ENCODE results near the gene BEX5. TPM values are rescaled to one million over a fixed set of nuclear protein-coding genes. Genes with fewer than 3 reads are reported as not detected.
A peak's percentile ranks its signal among the peaks of the same experiment; 100 is the strongest.
"Not testable (repeated sequence)": the region's sequence is repeated elsewhere in the genome, so short reads cannot be mapped to it uniquely, and the experiment has no call there.

BEX5 gene
- total and polyA plus RNA-seq, 2 experiments from 2014 or later, result not detected

DNA sequence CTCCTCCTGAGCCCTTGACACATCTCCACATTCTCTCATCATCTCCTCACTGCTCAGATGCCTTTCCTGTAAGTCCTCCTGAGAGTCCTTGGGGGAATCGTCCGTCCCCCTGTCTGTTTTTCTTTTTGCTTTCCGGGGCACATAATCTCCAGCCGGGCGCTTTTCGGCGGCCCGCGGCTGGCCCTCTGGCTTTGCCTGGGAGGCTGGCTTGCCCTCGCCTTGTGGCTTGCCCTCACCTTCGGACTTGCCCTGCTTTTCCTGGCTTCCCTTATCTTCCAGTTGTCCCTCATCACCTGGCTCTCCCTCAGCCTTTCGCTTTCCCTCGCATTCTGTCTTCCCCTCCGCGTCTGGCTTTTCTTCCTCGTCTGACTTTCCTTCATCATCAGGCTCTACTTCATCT, 14.9 kb downstream of the BEX5 start:
- 6 to 11% methylated on average over 2 to 16 of the region's 16 CpGs for WGBS, 2 experiments (ENCODE audit: low coverage in 1 of 2, low lambda C conversion rate in 2 of 2, missing lambda C conversion rate in 2 of 2)

DNA sequence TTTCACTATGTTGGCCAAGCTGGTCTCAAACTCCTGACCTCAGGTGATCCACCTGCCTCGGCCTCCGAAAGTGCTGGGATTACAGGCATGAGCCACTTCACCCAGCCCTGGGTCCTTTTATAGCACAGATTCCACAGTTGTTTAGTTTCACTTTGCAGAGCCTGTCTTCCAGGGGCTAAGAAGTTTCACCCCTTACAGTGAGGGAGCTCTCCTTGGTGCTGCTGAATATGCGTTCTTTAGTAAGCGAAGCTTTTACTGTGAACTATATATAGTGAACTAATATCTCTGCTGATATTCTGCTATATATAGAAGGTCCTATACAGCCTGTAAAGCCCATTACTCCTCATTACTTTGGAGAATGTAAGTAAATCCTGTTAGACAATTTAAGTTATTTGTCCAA, 17.7 kb downstream of the BEX5 start:
- H2AFZ ChIP-seq, result no peak overlapping the region
- no peak overlapping the region for H3K4me3 ChIP-seq
- 53 to 62% methylated on average over 4 of the region's 4 CpGs for WGBS, 2 experiments (ENCODE audit: low coverage in 1 of 2, low lambda C conversion rate in 2 of 2, missing lambda C conversion rate in 2 of 2)
- H3K27me3 ChIP-seq (replicated peaks; ENCODE audit: insufficient read depth), result no peaks in the 10 kb centered on the region
- H3K4me2 ChIP-seq (ENCODE audit: unreplicated experiment), result no peak overlapping the region
- in situ Hi-C loops (cut with MboI), result no loop called here
- no peak for TF ChIP-seq EZH2 (IDR thresholded peaks at IDR 0.05; ENCODE audit: insufficient read depth, poor library complexity, severe bottlenecking)
- TF ChIP-seq EZH2phosphoT487 (IDR thresholded peaks at IDR 0.05; ENCODE audit: insufficient read depth, low read depth), result no peak
- no peaks in the 10 kb centered on the region for H3F3A ChIP-seq (ENCODE audit: insufficient read depth)
- H3K9me3 ChIP-seq (ENCODE audit: low read depth), result no peaks in the 10 kb centered on the region
- H3K27ac ChIP-seq, result no peak overlapping the region
- H3K36me3 ChIP-seq (ENCODE audit: low read depth), result no peaks in the 10 kb centered on the region
- no peaks in the 10 kb centered on the region for H3K4me1 ChIP-seq (ENCODE audit: insufficient read depth)
- no peak for DNase-seq
- H3K79me2 ChIP-seq (ENCODE audit: insufficient read depth), result no peaks in the 10 kb centered on the region
- no peak overlapping the region for H3K9ac ChIP-seq
- H3K9me2 ChIP-seq (ENCODE audit: insufficient read depth), result no peaks in the 10 kb centered on the region
- no peaks in the 10 kb centered on the region for H4K20me1 ChIP-seq (ENCODE audit: insufficient read depth)

More for the DNA sequence above, 14.9 kb downstream of the BEX5 start:
- H3K4me1 ChIP-seq (ENCODE audit: insufficient read depth); H3F3A ChIP-seq (ENCODE audit: insufficient read depth); H4K20me1 ChIP-seq (ENCODE audit: insufficient read depth); H3K4me2 ChIP-seq (ENCODE audit: unreplicated experiment); H3K27me3 ChIP-seq (replicated peaks; ENCODE audit: insufficient read depth); H3K9ac ChIP-seq; H3K79me2 ChIP-seq (ENCODE audit: insufficient read depth); H3K36me3 ChIP-seq (ENCODE audit: low read depth); H3K9me3 ChIP-seq (ENCODE audit: low read depth); H2AFZ ChIP-seq; in situ Hi-C loops (cut with MboI); H3K9me2 ChIP-seq (ENCODE audit: insufficient read depth); DNase-seq; H3K27ac ChIP-seq; H3K4me3 ChIP-seq: not testable (repeated sequence)

DNA sequence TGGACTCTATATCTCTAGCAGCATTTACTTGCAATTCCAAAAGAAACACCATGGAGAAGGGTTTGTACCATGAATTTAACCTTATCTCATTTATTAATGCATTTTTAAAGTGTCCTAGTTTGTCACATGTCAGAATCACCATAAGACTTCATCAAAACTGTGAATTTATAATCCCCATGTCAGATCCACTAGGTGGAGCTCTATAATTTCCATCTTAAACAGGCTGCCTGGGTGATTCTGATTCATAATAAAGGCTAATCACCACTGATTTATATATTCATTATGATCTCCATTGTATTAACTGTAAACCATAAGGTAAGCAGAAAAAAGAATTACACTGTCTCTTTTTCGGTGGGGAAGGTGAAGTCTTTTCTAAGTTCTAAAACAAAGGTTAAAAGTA, 26.3 kb downstream of the BEX5 start:
- peak; percentile 24 for DNase-seq
- no peaks in the 10 kb centered on the region for H3K4me1 ChIP-seq (ENCODE audit: insufficient read depth)
- in situ Hi-C loops (cut with MboI), result no loop called here
- no peak for TF ChIP-seq EZH2 (IDR thresholded peaks at IDR 0.05; ENCODE audit: insufficient read depth, poor library complexity, severe bottlenecking)
- TF ChIP-seq EZH2phosphoT487 (IDR thresholded peaks at IDR 0.05; ENCODE audit: insufficient read depth, low read depth), result no peak
- no peaks in the 10 kb centered on the region for H3F3A ChIP-seq (ENCODE audit: insufficient read depth)
- no peak overlapping the region for H2AFZ ChIP-seq
- 17 to 25% methylated on average over 1 of the region's 1 CpG for WGBS, 2 experiments (ENCODE audit: low coverage in 1 of 2, low lambda C conversion rate in 2 of 2, missing lambda C conversion rate in 2 of 2)
- no peak overlapping the region for H3K9ac ChIP-seq
- H3K36me3 ChIP-seq (ENCODE audit: low read depth), result no peaks in the 10 kb centered on the region
- H3K79me2 ChIP-seq (ENCODE audit: insufficient read depth), result no peaks in the 10 kb centered on the region
- H3K9me3 ChIP-seq (ENCODE audit: low read depth), result no peaks in the 10 kb centered on the region
- no peak overlapping the region for H3K27ac ChIP-seq
- H3K27me3 ChIP-seq (replicated peaks; ENCODE audit: insufficient read depth), result no peaks in the 10 kb centered on the region
- no peaks in the 10 kb centered on the region for H4K20me1 ChIP-seq (ENCODE audit: insufficient read depth)
- H3K4me2 ChIP-seq (ENCODE audit: unreplicated experiment), result no peak overlapping the region
- no peak overlapping the region for H3K4me3 ChIP-seq
- no peaks in the 10 kb centered on the region for H3K9me2 ChIP-seq (ENCODE audit: insufficient read depth)

DNA sequence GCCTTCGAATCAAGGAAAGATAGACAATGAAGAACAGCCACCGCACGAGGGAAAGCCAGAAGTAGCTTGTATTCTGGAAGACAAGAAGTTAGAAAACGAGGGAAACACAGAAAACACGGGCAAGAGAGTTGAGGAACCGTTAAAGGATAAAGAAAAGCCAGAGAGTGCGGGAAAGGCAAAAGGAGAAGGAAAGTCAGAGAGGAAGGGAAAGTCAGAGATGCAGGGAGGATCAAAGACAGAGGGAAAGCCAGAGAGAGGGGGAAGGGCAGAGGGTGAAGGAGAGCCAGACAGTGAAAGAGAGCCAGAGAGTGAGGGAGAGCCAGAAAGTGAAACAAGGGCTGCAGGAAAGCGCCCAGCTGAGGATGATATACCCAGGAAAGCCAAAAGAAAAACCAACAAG, 28.9 kb downstream of the BEX5 start:
- TF ChIP-seq EZH2phosphoT487 (IDR thresholded peaks at IDR 0.05; ENCODE audit: insufficient read depth, low read depth) (no peak), EZH2 (IDR thresholded peaks at IDR 0.05; ENCODE audit: insufficient read depth, poor library complexity, severe bottlenecking) (no peak)
- Histone ChIP-seq H3K79me2 (ENCODE audit: insufficient read depth) (no peaks in the 10 kb centered on the region), H3K9ac (no peak overlapping the region), H3K27ac (no peak overlapping the region), H3K36me3 (ENCODE audit: low read depth) (no peaks in the 10 kb centered on the region), H3K27me3 (replicated peaks; ENCODE audit: insufficient read depth) (0 out of 2 replicates have a peak, but pooled peaks cover 7% of the 10 kb centered on the region), H3K4me3 (no peak overlapping the region), H4K20me1 (ENCODE audit: insufficient read depth) (no peaks in the 10 kb centered on the region), H3F3A (ENCODE audit: insufficient read depth) (no peaks in the 10 kb centered on the region), H3K4me2 (ENCODE audit: unreplicated experiment) (no peak overlapping the region), H3K9me2 (ENCODE audit: insufficient read depth) (no peaks in the 10 kb centered on the region), H3K4me1 (ENCODE audit: insufficient read depth) (no peaks in the 10 kb centered on the region), H2AFZ (no peak overlapping the region), H3K9me3 (ENCODE audit: low read depth) (no peaks in the 10 kb centered on the region)
- in situ Hi-C loops (cut with MboI), result no loop called here
- WGBS, 2 experiments (ENCODE audit: low coverage in 1 of 2, low lambda C conversion rate in 2 of 2, missing lambda C conversion rate in 2 of 2), result 4 to 5% methylated on average over 7 to 8 of the region's 8 CpGs
- DNase-seq, result no peak

DNA sequence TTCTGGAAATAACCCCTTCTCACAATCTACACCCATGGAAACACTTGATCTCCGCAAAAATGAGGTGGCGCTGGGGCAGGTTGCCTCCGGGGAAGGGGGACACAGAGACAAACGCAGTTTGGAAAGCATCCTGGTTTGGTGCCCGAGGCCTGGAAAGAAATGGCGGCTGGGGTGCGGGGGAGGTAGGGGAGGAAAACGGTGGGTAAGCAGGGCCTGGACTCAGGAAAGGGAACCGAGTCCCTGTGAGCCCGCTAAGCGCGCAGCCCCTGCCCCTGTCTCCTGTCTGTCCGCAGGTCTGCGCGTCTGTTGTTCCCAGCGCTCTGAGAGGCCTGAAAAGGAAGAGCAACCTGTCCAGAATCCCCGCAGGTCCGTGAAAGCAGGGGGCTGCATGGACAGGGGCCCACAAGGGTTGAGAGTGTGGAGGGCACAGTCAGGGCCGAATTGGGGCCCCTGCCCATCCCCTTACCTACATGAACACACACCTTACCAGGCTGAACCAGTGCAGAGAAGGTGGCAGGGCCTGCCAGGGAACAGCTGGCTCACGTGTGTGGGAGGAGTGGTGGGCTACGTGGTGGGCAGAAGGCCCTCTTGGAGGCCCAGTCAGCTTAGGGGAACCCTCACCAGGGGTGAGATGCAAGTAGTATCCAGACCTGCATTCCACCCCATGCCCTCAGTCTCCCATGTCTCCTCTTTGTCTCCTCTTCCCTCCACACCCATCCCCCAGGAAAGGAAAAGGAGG, 29.5 kb downstream of the BEX5 start:
- H3K27ac ChIP-seq; H3K4me3 ChIP-seq; H3K4me1 ChIP-seq (ENCODE audit: insufficient read depth); in situ Hi-C loops (cut with MboI); H3K9ac ChIP-seq; DNase-seq; H3K36me3 ChIP-seq (ENCODE audit: low read depth); H3K79me2 ChIP-seq (ENCODE audit: insufficient read depth); H2AFZ ChIP-seq; H4K20me1 ChIP-seq (ENCODE audit: insufficient read depth); H3K27me3 ChIP-seq (replicated peaks; ENCODE audit: insufficient read depth); H3K4me2 ChIP-seq (ENCODE audit: unreplicated experiment); H3K9me2 ChIP-seq (ENCODE audit: insufficient read depth); H3F3A ChIP-seq (ENCODE audit: insufficient read depth); H3K9me3 ChIP-seq (ENCODE audit: low read depth): not testable (repeated sequence)
- 3 to 7% methylated on average over 6 to 20 of the region's 21 CpGs for WGBS, 2 experiments (ENCODE audit: low coverage in 1 of 2, low lambda C conversion rate in 2 of 2, missing lambda C conversion rate in 2 of 2)

DNA sequence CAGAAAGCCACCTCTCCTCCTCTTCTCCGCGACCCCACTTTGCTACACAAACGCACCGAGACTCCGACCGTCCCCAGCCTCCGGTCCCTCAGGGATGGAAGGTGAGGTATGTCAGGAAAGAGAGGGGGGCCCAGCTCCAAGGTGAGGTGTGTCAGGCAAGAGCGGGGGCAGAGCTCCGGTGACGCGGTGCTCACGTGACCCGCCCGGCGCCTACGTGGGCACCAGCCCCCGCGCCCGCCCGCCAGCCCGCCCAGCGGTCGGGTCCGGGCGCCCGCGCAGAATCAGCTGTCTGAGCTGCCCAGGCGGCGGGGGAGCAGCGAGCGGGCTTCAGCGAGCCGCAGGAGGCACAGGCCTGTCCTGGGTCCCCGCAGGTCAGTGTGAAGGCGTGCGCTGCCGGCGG, 30.3 kb downstream of the BEX5 start, which contains the start of gene TCEAL2:
TCEAL2 (plus strand) TSS at position 244 of the 400 bp plus-strand sequence. CDS start 1,152 bp downstream, outside the sequence.
- H3K4me3 ChIP-seq; H3K9me2 ChIP-seq (ENCODE audit: insufficient read depth); H3K36me3 ChIP-seq (ENCODE audit: low read depth); in situ Hi-C loops (cut with MboI); H3K4me1 ChIP-seq (ENCODE audit: insufficient read depth); H3K27me3 ChIP-seq (replicated peaks; ENCODE audit: insufficient read depth); H3K4me2 ChIP-seq (ENCODE audit: unreplicated experiment); H3K9ac ChIP-seq; H3K9me3 ChIP-seq (ENCODE audit: low read depth); DNase-seq; H3F3A ChIP-seq (ENCODE audit: insufficient read depth); H3K27ac ChIP-seq; H4K20me1 ChIP-seq (ENCODE audit: insufficient read depth); H3K79me2 ChIP-seq (ENCODE audit: insufficient read depth); H2AFZ ChIP-seq: not testable (repeated sequence)
- 5% methylated on average over 4 to 7 of the region's 38 CpGs for WGBS, 2 experiments (ENCODE audit: low coverage in 1 of 2, low lambda C conversion rate in 2 of 2, missing lambda C conversion rate in 2 of 2)

DNA sequence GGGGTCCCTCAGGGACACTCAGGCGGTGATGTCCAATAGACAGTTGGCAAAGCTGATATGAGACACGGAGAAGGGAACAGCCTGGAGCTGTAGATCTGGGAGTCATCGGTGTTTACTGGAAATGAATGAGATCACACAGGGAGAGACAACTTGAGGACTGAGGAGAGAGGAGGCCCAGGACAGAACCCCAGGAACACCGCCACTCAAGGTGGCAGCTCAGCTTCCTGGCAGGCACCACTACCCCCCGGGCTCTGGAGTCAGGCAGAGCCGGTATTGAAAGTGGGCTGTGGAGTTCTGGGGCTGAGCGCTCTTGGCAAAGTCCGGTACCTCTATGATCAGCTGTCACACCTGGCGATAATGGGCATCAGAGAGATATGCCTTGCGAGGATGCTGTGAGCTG, 30.8 kb downstream of the BEX5 start:
- H3K9me2 ChIP-seq (ENCODE audit: insufficient read depth); H3K27ac ChIP-seq; H3K9ac ChIP-seq; H3F3A ChIP-seq (ENCODE audit: insufficient read depth); H3K9me3 ChIP-seq (ENCODE audit: low read depth); H3K79me2 ChIP-seq (ENCODE audit: insufficient read depth); H4K20me1 ChIP-seq (ENCODE audit: insufficient read depth); DNase-seq; H3K4me3 ChIP-seq; H2AFZ ChIP-seq; H3K27me3 ChIP-seq (replicated peaks; ENCODE audit: insufficient read depth); H3K4me2 ChIP-seq (ENCODE audit: unreplicated experiment); H3K4me1 ChIP-seq (ENCODE audit: insufficient read depth); H3K36me3 ChIP-seq (ENCODE audit: low read depth); in situ Hi-C loops (cut with MboI): not testable (repeated sequence)
- 2 to 3% methylated on average over 3 to 8 of the region's 10 CpGs for WGBS, 2 experiments (ENCODE audit: low coverage in 1 of 2, low lambda C conversion rate in 2 of 2, missing lambda C conversion rate in 2 of 2)
